Smooth muscle cell (in vitro differentiated cells): ENCODE measurements around the gene CRYAA. TPM values are rescaled to one million over a fixed set of nuclear protein-coding genes. Genes with fewer than 3 reads are reported as not detected.

Experiments used
- DNase-seq: peaks from one replicate; lab custom pipeline; 2025; ENCODE audit not compliant: unreplicated experiment; lab: John Stamatoyannopoulos, UW
- H2AFZ ChIP-seq: fragments of 200-600 bp; sonication (generic); 2 replicates; pipeline ENCODE4 v1.6.0; 2016; ENCODE audit warnings: antibody characterized with exemption, low read depth, mild to moderate bottlenecking
- H3F3A ChIP-seq: fragments of 200-600 bp; sonication (generic); 2 replicates; pipeline ENCODE4 v1.6.0; 2017; ENCODE audit warnings: antibody characterized with exemption, low read depth
- H3K27ac ChIP-seq: fragments of 200-600 bp; sonication (generic); 2 replicates; pipeline ENCODE4 v1.5.1; 2016; ENCODE audit warnings: low read depth, mild to moderate bottlenecking
- H3K27me3 ChIP-seq: fragments of 200-600 bp; sonication (generic); 2 replicates; pipeline ENCODE4 v1.6.1; 2016; ENCODE audit warnings: low read depth, mild to moderate bottlenecking
- H3K36me3 ChIP-seq: fragments of 200-600 bp; sonication (generic); 2 replicates; pipeline ENCODE4 v1.5.1; 2016; ENCODE audit warnings: low read depth
- H3K4me1 ChIP-seq: fragments of 200-600 bp; sonication (generic); 2 replicates; pipeline ENCODE4 v1.5.1; 2016; ENCODE audit warnings: low read depth
- H3K4me2 ChIP-seq: fragments of 200-600 bp; sonication (generic); 2 replicates; pipeline ENCODE4 v1.6.0; 2016; ENCODE audit warnings: mild to moderate bottlenecking
- H3K4me3 ChIP-seq: fragments of 200-600 bp; sonication (generic); 2 replicates; pipeline ENCODE4 v1.5.1; 2016; ENCODE audit warnings: mild to moderate bottlenecking
- H3K79me2 ChIP-seq: fragments of 200-600 bp; sonication (generic); 2 replicates; pipeline ENCODE4 v1.6.0; 2016; ENCODE audit warnings: low read depth, mild to moderate bottlenecking
- H3K9ac ChIP-seq: fragments of 200-600 bp; sonication (generic); 2 replicates; pipeline ENCODE4 v1.6.0; 2016; ENCODE audit warnings: low read depth
- H3K9me3 ChIP-seq: fragments of 200-600 bp; sonication (generic); replicated peaks from 2 replicates; pipeline ENCODE4 v1.5.1; 2016; ENCODE audit warnings: low read depth
- H4K20me1 ChIP-seq: fragments of 200-600 bp; sonication (generic); 2 replicates; pipeline ENCODE4 v1.6.0; 2016; ENCODE audit warnings: low read depth
- CTCF ChIP-seq: fragments of 200-600 bp; sonication (generic); IDR thresholded peaks from 2 replicates; pipeline ENCODE4 v1.5.1; 2017; ENCODE audit warnings: borderline replicate concordance, mild to moderate bottlenecking, antibody characterized with exemption; ENCODE audit not compliant: insufficient read depth, poor library complexity, severe bottlenecking
- WGBS: methylation state at CpG from one replicate; pipeline ENCODE4 v1.1.7; 2016; ENCODE audit warnings: low lambda C conversion rate; 5-methylcytosine and 5-hydroxymethylcytosine counted together
- polyA plus RNA-seq: library from polyadenylated mRNA; unstranded; fragments of >200 nt; fragmentation: Nextera tagmentation; extraction: Ambion mirVana; gene quantifications from 2 replicates; pipeline ENCODE4 v1.2.1, GENCODE V29; 2016
- total RNA-seq: library from RNA; depleted of rRNA; stranded (reverse); fragments of >200 nt; gene quantifications from 2 replicates; pipeline ENCODE4 v1.2.3, GENCODE V29; 2014

The CRYAA gene
- total and polyA plus RNA-seq, 2 experiments from 2014 or later = not detected

- H3K27ac ChIP-seq = peak overlapping the region; percentile 79
- no peak overlapping the region for H2AFZ ChIP-seq
- no peak for TF ChIP-seq CTCF
- no peak for DNase-seq
- no peak overlapping the region for H3K9ac ChIP-seq
- no peak overlapping the region for H3K4me3 ChIP-seq
- H3K9me3 ChIP-seq = no peaks in the 10 kb centered on the region
- H3K36me3 ChIP-seq = no peaks in the 10 kb centered on the region
- peak overlapping the region; percentile 42 for H3K4me2 ChIP-seq
- peaks cover 7% of the 10 kb centered on the region for H3F3A ChIP-seq
- no peaks in the 10 kb centered on the region for H3K79me2 ChIP-seq
- H3K27me3 ChIP-seq = no peaks in the 10 kb centered on the region
- peaks cover 13% of the 10 kb centered on the region for H3K4me1 ChIP-seq
- H4K20me1 ChIP-seq = no peaks in the 10 kb centered on the region
- WGBS = 69% methylated on average over 19 of the region's 19 CpGs
These were observed 25.0 kb downstream of the CRYAA start for GRCh38 chr21:43193651-43194302.

- Histone ChIP-seq H3K27ac (peak overlapping the region; percentile 79), H3K9ac (no peak overlapping the region), H3K79me2 (no peaks in the 10 kb centered on the region), H3K9me3 (peaks cover 4% of the 10 kb centered on the region), H3K36me3 (no peaks in the 10 kb centered on the region), H3K27me3 (no peaks in the 10 kb centered on the region), H3K4me2 (peak overlapping the region; percentile 52), H4K20me1 (no peaks in the 10 kb centered on the region), H3K4me1 (peaks cover 13% of the 10 kb centered on the region), H3K4me3 (no peak overlapping the region), H3F3A (peaks cover 7% of the 10 kb centered on the region), H2AFZ (no peak overlapping the region)
- DNase-seq = no peak
- WGBS = 91% methylated on average over 23 of the region's 23 CpGs
- no peak for TF ChIP-seq CTCF
These were observed 25.7 kb downstream of the CRYAA start for GRCh38 chr21:43194303-43195120.

GRCh38 chr21:43195121-43196021, 26.6 kb downstream of the CRYAA start:
- peak overlapping the region; percentile 52 for H3K4me2 ChIP-seq
- no peaks in the 10 kb centered on the region for H3K36me3 ChIP-seq
- H3K27ac ChIP-seq = peak overlapping the region; percentile 79
- no peak overlapping the region for H3K9ac ChIP-seq
- H3F3A ChIP-seq = peaks cover 7% of the 10 kb centered on the region
- peaks cover 7% of the 10 kb centered on the region for H3K9me3 ChIP-seq
- H3K79me2 ChIP-seq = no peaks in the 10 kb centered on the region
- no peak for DNase-seq
- peaks cover 13% of the 10 kb centered on the region for H3K4me1 ChIP-seq
- whole genome bisulfite sequencing = 54% methylated on average over 32 of the region's 32 CpGs
- H2AFZ ChIP-seq = no peak overlapping the region
- no peaks in the 10 kb centered on the region for H4K20me1 ChIP-seq
- TF ChIP-seq CTCF = no peak
- H3K27me3 ChIP-seq = no peaks in the 10 kb centered on the region
- no peak overlapping the region for H3K4me3 ChIP-seq
